A549 (cell line): ENCODE data around the gene ZNF664. TPM values are rescaled to one million over a fixed set of nuclear protein-coding genes. Genes with fewer than 3 reads are reported as not detected.

Experiments
- ATAC-seq, 2 experiments: fragments of 200-7000 bp in 1 of 2; fragments of >200 bp in 1 of 2; cut with Nextera tagmentation in 1 of 2; cut with Tn5 transposase in 1 of 2; 3 replicates each; pipeline versions ENCODE4 v1.8.0 to v1.9.1; 2018 to 2020; ENCODE audit warnings: mild to moderate bottlenecking in 1 of 2, moderate library complexity in 1 of 2
- CTCF ChIA-PET: fragments of 300-600 bp; sonication (Branson Sonifier 250); formaldehyde crosslinking; extraction: SDS; loops from one replicate; lab custom pipeline; 2021; ENCODE audit warnings: antibody characterized with exemption, inconsistent platforms; lab: Yijun Ruan, JAX
- POLR2A ChIA-PET: fragments of 350-600 bp; formaldehyde crosslinking; extraction: SDS; loops from one replicate; lab custom pipeline; 2021; ENCODE audit warnings: antibody characterized with exemption, inconsistent platforms; lab: Yijun Ruan, JAX
- DNase-seq, 2 experiments: peaks; one replicate each; pipeline versions ENCODE4 v3.0.0 to v3.0.0-alpha.2; 2011 to 2016; ENCODE audit warnings: low read depth in 1 of 2, low spot score in 1 of 2
- FAIRE-seq: peaks from 2 replicates; lab custom pipeline; 2011; peaks lifted over from hg19 to GRCh38; lab: Jason Lieb, UNC
- H3K27ac ChIP-seq, 2 experiments: fragments of >200 bp; sonication (Bioruptor Twin); formaldehyde crosslinking; 3 replicates each; pipeline ENCODE4 v1.5.1; 2016 to 2017
- H3K4me1 ChIP-seq: fragments of >200 bp; sonication (Bioruptor Twin); formaldehyde crosslinking; 3 replicates; pipeline ENCODE4 v1.6.1; 2016
- H3K4me2 ChIP-seq: fragments of >200 bp; sonication (Bioruptor Twin); formaldehyde crosslinking; 3 replicates; pipeline ENCODE4 v1.6.1; 2016
- H3K4me3 ChIP-seq: fragments of >200 bp; sonication (Bioruptor Twin); formaldehyde crosslinking; 3 replicates; pipeline ENCODE4 v1.5.1; 2016
- H3K9me3 ChIP-seq: fragments of >200 bp; sonication (Bioruptor Twin); formaldehyde crosslinking; 3 replicates; pipeline ENCODE4 v1.6.1; 2016
- CBX2 ChIP-seq: fragments of 200-600 bp; sonication (generic); IDR thresholded peaks from 2 replicates; pipeline ENCODE4 v1.6.1; 2016; ENCODE audit warnings: low read depth, mild to moderate bottlenecking, borderline replicate concordance
- CEBPB ChIP-seq, 2 experiments: fragments of >200 bp in 1 of 2; sonication (Bioruptor Twin) in 1 of 2; formaldehyde crosslinking in 1 of 2; IDR thresholded peaks; 2 replicates each; pipeline ENCODE4 v1.6.1; 2012 to 2016
- EP300 ChIP-seq, 2 experiments: fragments of >200 bp; sonication (Bioruptor Twin); formaldehyde crosslinking; IDR thresholded peaks; 2 replicates in 1 of 2; 3 replicates in 1 of 2; pipeline ENCODE4 v1.6.1; 2016 to 2017
- HOXA7 ChIP-seq: fragments of 250-450 bp; sonication (Bioruptor Pico); IDR thresholded peaks from 2 replicates; pipeline ENCODE4 v1.5.0; 2020; ENCODE audit warnings: mild to moderate bottlenecking, moderate library complexity
- JUN ChIP-seq, 2 experiments: fragments of >200 bp; sonication (Bioruptor Twin); formaldehyde crosslinking; IDR thresholded peaks; 2 replicates in 1 of 2; 3 replicates in 1 of 2; pipeline ENCODE4 v1.6.1; 2016 to 2017
- KDM1A ChIP-seq: fragments of 200-600 bp; sonication (generic); IDR thresholded peaks from 2 replicates; pipeline ENCODE4 v1.6.1; 2016; ENCODE audit warnings: low read depth, mild to moderate bottlenecking
- NFE2L2 ChIP-seq: fragments of 150-350 bp; conservative IDR thresholded peaks from 2 replicates; pipeline ENCODE4 v1.6.1; 2014; ENCODE audit warnings: low read length
- POLR2A ChIP-seq: IDR thresholded peaks from 2 replicates; pipeline ENCODE4 v1.6.1; 2012; ENCODE audit warnings: mild to moderate bottlenecking, low read length
- RCOR1 ChIP-seq: fragments of 150-350 bp; IDR thresholded peaks from 2 replicates; pipeline ENCODE4 v1.6.1; 2014; ENCODE audit warnings: antibody characterized with exemption, low read length, low read depth
- TFCP2L1 ChIP-seq: fragments of 250-450 bp; sonication (Bioruptor Pico); IDR thresholded peaks from 2 replicates; pipeline ENCODE4 v1.5.0; 2021; ENCODE audit warnings: mild to moderate bottlenecking
- ZNF302 ChIP-seq: fragments of 250-450 bp; sonication (Bioruptor Pico); IDR thresholded peaks from 2 replicates; pipeline ENCODE4 v1.9.0; 2021; ENCODE audit warnings: inconsistent platforms, mild to moderate bottlenecking, moderate library complexity
- WGBS: methylation state at CpG from one replicate; pipeline ENCODE4 v1.1.6; 2017; ENCODE audit errors: missing lambda C conversion rate; 5-methylcytosine and 5-hydroxymethylcytosine counted together
- polyA plus RNA-seq, 4 experiments: library from polyadenylated mRNA; depleted of rRNA in 3 of 4; stranded (reverse); fragments of >200 nt; fragmentation: RNase III in 1 of 4; extraction: RNeasy Plus Mini Kit Qiagen cat#74134 plus additional on column Dnase treatment in 1 of 4; gene quantifications; 2 replicates in 3 of 4; 3 replicates in 1 of 4; pipeline ENCODE4 v1.2.3, GENCODE V29; 2011 to 2017
- TF ChIP-seq, protein P1 (sequence below): fragments of 250-450 bp; sonication (Bioruptor Pico); IDR thresholded peaks from 2 replicates; pipeline ENCODE4 v1.5.0; 2020; ENCODE audit warnings: low read depth, mild to moderate bottlenecking, moderate library complexity
- TF ChIP-seq, protein P2 (sequence below): fragments of >200 bp; sonication (Bioruptor Twin); formaldehyde crosslinking; IDR thresholded peaks from 3 replicates; pipeline ENCODE4 v1.6.1; 2016
- TF ChIP-seq, protein P3 (sequence below): IDR thresholded peaks from 2 replicates; pipeline ENCODE4 v1.6.1; 2012; ENCODE audit warnings: low read depth, borderline replicate concordance

ZNF664 gene
- polyA plus RNA-seq, 2 of the 4 experiments (the other 2 are of a cell fraction), result 88.3 to 112 TPM

DNA sequence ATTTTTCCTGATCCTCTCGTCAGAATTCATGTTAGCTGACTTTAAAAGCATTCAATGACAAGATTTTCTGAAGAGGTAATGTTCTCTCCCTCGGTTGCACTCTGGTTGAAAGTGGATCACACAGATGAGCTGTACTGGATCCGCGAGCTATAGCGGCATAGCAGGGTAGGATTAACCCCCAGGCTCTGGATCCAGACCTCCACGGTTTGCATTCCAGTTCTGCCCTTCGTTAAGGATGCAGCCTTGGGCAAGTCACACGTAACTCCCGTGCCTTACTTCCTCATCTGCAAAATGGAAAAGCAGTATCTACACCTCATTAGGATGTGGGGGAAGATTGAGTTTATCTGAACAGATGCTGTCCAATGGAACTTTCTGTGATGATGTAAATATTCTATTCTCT, 14.1 kb upstream of the ZNF664 start:
- Histone ChIP-seq H3K9me3 (no peaks in the 10 kb centered on the region), H3K4me1 (no peaks in the 10 kb centered on the region), H3K27ac (no peak overlapping the region), H3K4me3 (no peak overlapping the region), H3K4me2 (no peak overlapping the region)
- ATAC-seq (no peak), DNase-seq (no peak), FAIRE-seq (no peak)
- ChIA-PET POLR2A (no interaction called here), CTCF (interaction anchor here (0.8 kb wide), 2 partner anchors 9 to 25 kb away, joined by 3 read pairs; no protein-coding TSS in a partner anchor)
- WGBS, result 90% methylated on average over 9 of the region's 9 CpGs
- no peak for TF ChIP-seq TFCP2L1 (CRISPR knock-in tag)
- no peak for TF ChIP-seq HOXA7
- no peak for TF ChIP-seq JUN (IDR thresholded peaks at IDR 0.05)
- TF ChIP-seq KDM1A, result no peak
- TF ChIP-seq NFE2L2, result no peak
- TF ChIP-seq, protein P1, sequence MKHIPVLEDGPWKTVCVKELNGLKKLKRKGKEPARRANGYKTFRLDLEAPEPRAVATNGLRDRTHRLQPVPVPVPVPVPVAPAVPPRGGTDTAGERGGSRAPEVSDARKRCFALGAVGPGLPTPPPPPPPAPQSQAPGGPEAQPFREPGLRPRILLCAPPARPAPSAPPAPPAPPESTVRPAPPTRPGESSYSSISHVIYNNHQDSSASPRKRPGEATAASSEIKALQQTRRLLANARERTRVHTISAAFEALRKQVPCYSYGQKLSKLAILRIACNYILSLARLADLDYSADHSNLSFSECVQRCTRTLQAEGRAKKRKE (CRISPR knock-in tag), result no peak
- no peak for TF ChIP-seq CBX2
- TF ChIP-seq, protein P2, sequence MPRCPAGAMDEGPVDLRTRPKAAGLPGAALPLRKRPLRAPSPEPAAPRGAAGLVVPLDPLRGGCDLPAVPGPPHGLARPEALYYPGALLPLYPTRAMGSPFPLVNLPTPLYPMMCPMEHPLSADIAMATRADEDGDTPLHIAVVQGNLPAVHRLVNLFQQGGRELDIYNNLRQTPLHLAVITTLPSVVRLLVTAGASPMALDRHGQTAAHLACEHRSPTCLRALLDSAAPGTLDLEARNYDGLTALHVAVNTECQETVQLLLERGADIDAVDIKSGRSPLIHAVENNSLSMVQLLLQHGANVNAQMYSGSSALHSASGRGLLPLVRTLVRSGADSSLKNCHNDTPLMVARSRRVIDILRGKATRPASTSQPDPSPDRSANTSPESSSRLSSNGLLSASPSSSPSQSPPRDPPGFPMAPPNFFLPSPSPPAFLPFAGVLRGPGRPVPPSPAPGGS, result no peak

DNA sequence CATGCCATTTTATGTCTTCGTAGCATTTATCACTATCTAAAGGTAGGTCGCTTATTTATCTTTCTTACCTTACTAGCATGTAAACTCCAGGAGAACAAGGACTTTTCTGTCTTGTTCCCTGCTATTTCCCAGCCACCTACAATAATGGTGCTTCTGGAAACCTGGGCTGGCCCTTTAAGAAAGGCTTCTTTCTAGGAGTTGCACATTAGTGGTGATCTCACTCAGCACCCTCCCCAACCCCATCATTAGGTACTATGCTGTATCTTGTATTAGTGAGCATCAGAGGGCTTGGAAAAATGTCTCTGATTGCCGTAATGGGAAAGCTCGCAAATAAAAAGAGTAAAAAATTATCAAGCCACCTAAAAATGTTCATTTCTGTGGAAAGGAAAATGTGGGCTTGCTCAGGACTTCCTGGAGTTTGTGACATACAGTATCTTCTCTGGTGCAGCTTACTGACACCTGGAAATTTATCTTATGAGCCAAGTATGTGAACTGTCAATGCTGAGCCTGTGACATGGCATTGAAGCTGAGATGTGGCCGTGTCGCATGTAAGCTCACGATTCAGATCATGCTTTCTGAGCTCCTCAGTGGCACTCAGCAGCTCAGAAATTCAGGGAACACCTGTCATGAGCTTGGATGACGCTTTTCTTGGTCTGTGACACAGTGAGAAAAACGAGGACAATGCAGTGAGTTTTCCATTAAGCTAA, 12.8 kb upstream of the ZNF664 start:
- no peak for ATAC-seq
- Histone ChIP-seq H3K4me2 (no peak overlapping the region), H3K27ac (no peak overlapping the region)
- 85% methylated on average over 9 of the region's 9 CpGs for WGBS
- no peak for FAIRE-seq
- TF ChIP-seq CEBPB (IDR thresholded peaks at IDR 0.05) (no peak), EP300 (IDR thresholded peaks at IDR 0.05) (no peak)
- TF ChIP-seq, all 56 proteins: peak for 0
- CTCF ChIA-PET, result interaction anchor here (0.8 kb wide), 2 partner anchors 21 to 812 kb away, joined by 3 read pairs; no protein-coding TSS in a partner anchor
- POLR2A ChIA-PET, result interaction anchor here (0.5 kb wide), 1 partner anchor 171 kb away, joined by 3 read pairs; no protein-coding TSS in a partner anchor
- H3K9me3 ChIP-seq, result no peaks in the 10 kb centered on the region
- H3K4me1 ChIP-seq, result no peaks in the 10 kb centered on the region
- no peak for DNase-seq
- H3K4me3 ChIP-seq, result no peak overlapping the region

DNA sequence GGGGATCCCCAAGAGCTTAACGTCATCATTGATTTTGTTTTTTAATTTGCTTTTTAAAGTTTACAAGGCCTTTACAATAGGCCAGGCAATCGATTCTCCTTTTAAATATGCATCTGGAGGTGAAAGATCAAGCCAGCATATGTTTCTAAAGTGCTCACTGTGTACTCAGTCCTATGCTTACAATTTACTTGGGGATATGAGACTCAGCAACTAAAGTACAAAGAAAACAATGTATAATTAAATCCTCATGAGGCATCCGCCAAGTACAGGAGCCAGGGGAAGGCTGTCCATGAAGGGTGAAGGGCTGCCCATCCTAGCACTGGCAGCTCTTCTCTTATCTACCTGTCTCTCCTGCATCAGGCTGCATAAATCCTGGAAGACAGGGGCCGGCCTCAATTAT, 12.2 kb upstream of the ZNF664 start:
- no peak overlapping the region for H3K27ac ChIP-seq
- POLR2A ChIA-PET, result interaction anchor here (0.5 to 0.7 kb wide), 2 partner anchors 12 to 172 kb away, joined by 3 read pairs; partner anchors contain the start of genes CCDC92 and ZNF664
- no peak for DNase-seq
- TF ChIP-seq RCOR1 (no peak), ZNF302 (CRISPR knock-in tag) (no peak), POLR2A (no peak)
- TF ChIP-seq, protein P3, sequence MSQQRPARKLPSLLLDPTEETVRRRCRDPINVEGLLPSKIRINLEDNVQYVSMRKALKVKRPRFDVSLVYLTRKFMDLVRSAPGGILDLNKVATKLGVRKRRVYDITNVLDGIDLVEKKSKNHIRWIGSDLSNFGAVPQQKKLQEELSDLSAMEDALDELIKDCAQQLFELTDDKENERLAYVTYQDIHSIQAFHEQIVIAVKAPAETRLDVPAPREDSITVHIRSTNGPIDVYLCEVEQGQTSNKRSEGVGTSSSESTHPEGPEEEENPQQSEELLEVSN, result no peak
- TF ChIP-seq, protein P2, result no peak
- TF ChIP-seq, all 56 proteins: peak for 0
- CTCF ChIA-PET, result interaction anchor here (0.8 kb wide), 2 partner anchors 22 to 811 kb away, joined by 3 read pairs; no protein-coding TSS in a partner anchor
- 80% methylated on average over 4 of the region's 4 CpGs for WGBS
- no peak for ATAC-seq
- Histone ChIP-seq H3K4me3 (no peak overlapping the region), H3K4me2 (no peak overlapping the region), H3K4me1 (no peaks in the 10 kb centered on the region), H3K9me3 (no peaks in the 10 kb centered on the region)
- FAIRE-seq, result no peak
